C4-2B (cell line): Measurements from ENCODE around the gene BANF2.
"Not testable (repeated sequence)": the region's sequence is repeated elsewhere in the genome, so short reads cannot be mapped to it uniquely, and the experiment has no call there.

Experiments used
- H3K27ac ChIP-seq: fragments of 450-650 bp; 2 replicates; pipeline ENCODE4 v1.5.1; 2017
- CTCF ChIP-seq: fragments of 450-650 bp; conservative IDR thresholded peaks from 2 replicates; pipeline ENCODE4 v1.5.1; 2017; ENCODE audit warnings: mild to moderate bottlenecking
- ZFX ChIP-seq: fragments of 450-650 bp; IDR thresholded peaks from 2 replicates; pipeline ENCODE4 v1.6.1; 2017

BANF2 gene

DNA sequence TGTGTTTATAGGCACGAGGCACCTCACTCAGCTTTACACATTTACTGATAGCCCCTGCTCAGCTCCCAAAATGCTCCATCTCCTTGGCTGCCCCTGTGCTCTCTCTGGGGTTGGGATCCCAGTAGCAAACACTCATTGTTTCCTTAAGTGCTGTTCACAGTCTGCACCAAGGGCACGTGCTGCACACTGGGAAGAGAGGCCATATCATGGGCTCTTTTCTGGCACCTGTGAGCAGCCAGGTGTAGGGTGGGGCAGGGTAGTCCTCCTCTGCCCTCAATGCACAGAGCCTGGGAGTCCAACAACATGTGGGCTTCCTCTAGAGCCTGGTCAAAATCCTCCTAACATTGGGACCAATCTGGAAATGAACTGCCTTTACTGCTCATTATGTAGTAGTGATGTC lies 67.9 kb downstream of the BANF2 start:
- TF ChIP-seq CTCF, result no peak
- no peak for TF ChIP-seq ZFX
- H3K27ac ChIP-seq, result no peak overlapping the region

GRCh38 chr20:17768271-17768670 lies 68.5 kb downstream of the BANF2 start:
- no peak overlapping the region for H3K27ac ChIP-seq

DNA sequence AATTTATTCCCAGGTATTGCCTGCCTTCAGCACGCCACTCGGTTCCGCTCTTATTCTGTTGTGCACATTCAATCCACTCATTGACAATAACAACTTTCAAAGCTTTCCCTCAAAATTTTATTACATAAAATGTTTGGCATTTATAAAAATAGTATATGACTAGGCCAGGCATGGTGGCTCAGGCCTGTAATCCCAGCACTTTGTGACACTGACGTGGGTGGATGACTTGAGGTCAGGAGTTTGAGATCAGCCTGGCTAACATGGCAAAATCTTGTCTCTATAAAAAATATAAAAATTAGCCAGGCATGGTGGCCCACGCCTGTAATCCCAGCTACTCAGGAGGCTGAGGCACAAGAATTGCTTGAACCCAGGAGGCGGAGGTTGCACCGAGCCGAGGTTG lies 70.0 kb downstream of the BANF2 start:
- not testable (repeated sequence) for H3K27ac ChIP-seq

More at GRCh38 chr20:17768271-17768670, 68.5 kb downstream of the BANF2 start:
- no peak for TF ChIP-seq CTCF
- no peak for TF ChIP-seq ZFX

GRCh38 chr20:17771206-17772004 lies 71.6 kb downstream of the BANF2 start:
- TF ChIP-seq CTCF (no peak), ZFX (no peak)
- H3K27ac ChIP-seq, result no peak overlapping the region

DNA sequence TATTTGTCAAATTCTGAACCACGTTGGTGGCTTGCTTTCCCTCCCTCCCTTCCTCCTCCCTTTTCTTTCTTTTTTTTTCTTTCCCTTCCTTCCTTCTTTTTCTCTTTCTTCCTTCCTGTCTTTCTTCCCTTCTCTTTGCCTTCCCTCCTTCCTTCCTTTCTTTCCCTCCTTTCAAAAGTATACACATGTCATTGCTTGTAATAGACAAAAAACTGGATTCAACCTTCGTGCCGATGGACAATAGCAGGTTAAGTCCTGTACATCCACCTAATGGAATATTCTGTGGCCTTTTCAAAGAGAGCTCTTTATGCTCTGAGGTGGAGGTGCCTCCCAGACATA lies 72.2 kb downstream of the BANF2 start:
- TF ChIP-seq ZFX, result no peak
- no peak for TF ChIP-seq CTCF
- H3K27ac ChIP-seq, result no peak overlapping the region

DNA sequence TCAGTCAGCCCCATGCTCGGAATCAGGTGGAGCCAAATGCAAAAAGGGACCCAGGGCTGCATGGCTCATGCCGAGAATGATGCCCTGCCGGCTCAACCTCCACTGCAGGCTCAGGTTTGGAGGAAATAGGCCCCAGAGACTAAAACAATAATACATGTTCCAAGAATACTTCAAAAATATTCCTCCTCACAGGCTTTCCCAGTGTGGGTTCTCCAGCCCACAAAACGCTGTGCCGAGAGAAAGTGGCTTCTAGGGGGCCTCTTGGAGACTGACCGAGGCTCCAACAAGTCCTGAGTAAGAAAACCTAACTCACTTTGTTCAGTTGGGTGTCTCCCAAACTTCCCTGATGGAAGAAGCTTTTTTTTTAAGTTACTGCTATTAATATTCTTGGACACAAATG lies 73.9 kb downstream of the BANF2 start:
- TF ChIP-seq ZFX (no peak), CTCF (no peak)

GRCh38 chr20:17775600-17775999 lies 75.8 kb downstream of the BANF2 start:
- no peak overlapping the region for H3K27ac ChIP-seq
- TF ChIP-seq CTCF, result no peak
- no peak for TF ChIP-seq ZFX

More for the DNA sequence above, 73.9 kb downstream of the BANF2 start:
- H3K27ac ChIP-seq, result no peak overlapping the region

DNA sequence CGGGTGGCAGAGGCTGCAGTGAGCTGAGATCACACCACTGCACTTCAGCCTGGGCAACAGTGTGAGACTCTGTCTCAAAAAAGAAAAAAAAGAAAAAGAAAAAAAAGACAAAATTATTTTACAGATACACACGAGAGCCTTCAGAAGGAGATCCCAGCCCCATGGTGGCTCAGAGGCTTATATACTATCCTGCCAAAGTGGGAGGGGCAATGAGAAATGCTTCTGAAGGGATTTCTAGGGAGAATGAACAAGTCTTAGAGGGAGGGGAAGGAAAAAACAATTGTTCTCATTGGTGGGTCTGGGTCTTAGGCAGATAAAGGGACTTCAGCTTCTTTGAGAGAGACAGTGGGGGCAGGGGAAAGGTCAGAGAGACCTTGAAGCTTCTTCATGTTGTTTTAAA lies 76.8 kb downstream of the BANF2 start:
- no peak for TF ChIP-seq CTCF
- no peak for TF ChIP-seq ZFX
- no peak overlapping the region for H3K27ac ChIP-seq

GRCh38 chr20:17779011-17779410 lies 79.2 kb downstream of the BANF2 start:
- H3K27ac ChIP-seq, result not testable (repeated sequence)
